Fibroblast of mammary gland (primary cell): Measurements from ENCODE around the gene PPAN.

ENCODE experiments used
- DNase-seq: peaks from one replicate; pipeline ENCODE4 v3.0.0-alpha.2; 2010; ENCODE audit warnings: low read depth
- H3K4me3 ChIP-seq: 2 replicates; pipeline ENCODE4 v1.5.1; 2011; ENCODE audit warnings: low read depth, mild to moderate bottlenecking, low read length, moderate library complexity; ENCODE audit not compliant: control insufficient read depth
- CTCF ChIP-seq: conservative IDR thresholded peaks from 2 replicates; pipeline ENCODE4 v1.5.1; 2011; ENCODE audit warnings: low read depth, low read length, inconsistent platforms; ENCODE audit not compliant: control insufficient read depth, insufficient read depth

PPAN gene

GRCh38 chr19:10086591-10087192 lies 19.5 kb upstream of the PPAN start:
- H3K4me3 ChIP-seq, result peak overlapping the region; percentile 85
- DNase-seq, result no peak
- TF ChIP-seq CTCF, result no peak

- H3K4me3 ChIP-seq, result no peak overlapping the region
- no peak for TF ChIP-seq CTCF
- DNase-seq, result no peak
These were observed 18.7 kb upstream of the PPAN start for GRCh38 chr19:10087296-10088061.

- TF ChIP-seq CTCF, result no peak
- H3K4me3 ChIP-seq, result no peak overlapping the region
- DNase-seq, result no peak
These were observed 17.1 kb upstream of the PPAN start for GRCh38 chr19:10088949-10089554.

GRCh38 chr19:10089801-10090375 lies 16.3 kb upstream of the PPAN start:
- no peak for DNase-seq
- no peak for TF ChIP-seq CTCF
- no peak overlapping the region for H3K4me3 ChIP-seq

GRCh38 chr19:10091370-10091687 lies 14.8 kb upstream of the PPAN start:
- H3K4me3 ChIP-seq, result no peak overlapping the region
- TF ChIP-seq CTCF, result no peak
- DNase-seq, result no peak

GRCh38 chr19:10091895-10092641 lies 14.1 kb upstream of the PPAN start:
- no peak for TF ChIP-seq CTCF
- no peak overlapping the region for H3K4me3 ChIP-seq
- DNase-seq, result no peak
